H1 (cell line): Measurements from ENCODE around the gene AAGAB. TPM values are rescaled to one million over a fixed set of nuclear protein-coding genes. Genes with fewer than 3 reads are reported as not detected.

Experiments used
- CTCF ChIA-PET: fragments of 300-600 bp; sonication (Branson Sonifier 250); formaldehyde crosslinking; loops from one replicate; lab custom pipeline; 2021; ENCODE audit not compliant: partially characterized antibody; lab: Charles Lee
- POLR2A ChIA-PET: fragments of 300-600 bp; sonication (Branson Sonifier 250); formaldehyde crosslinking; loops from one replicate; lab custom pipeline; 2021; ENCODE audit warnings: inconsistent platforms; ENCODE audit not compliant: partially characterized antibody; lab: Charles Lee
- DNase-seq, 2 experiments: peaks; one replicate each; pipeline versions ENCODE4 v3.0.0 to v3.0.0-alpha.2; 2010 to 2022; ENCODE audit warnings: low spot score in 2 of 2, low read depth in 1 of 2, mixed read lengths in 1 of 2
- FAIRE-seq: peaks from 2 replicates; lab custom pipeline; 2011; peaks lifted over from hg19 to GRCh38; lab: Jason Lieb, UNC
- H2AFZ ChIP-seq: 2 replicates; pipeline ENCODE4 v1.8.1; 2012; ENCODE audit warnings: low read length, inconsistent platforms
- H2AK5ac ChIP-seq: 2 replicates; pipeline ENCODE4 v1.6.1; 2013; ENCODE audit warnings: low read depth, low read length
- H2BK120ac ChIP-seq: replicated peaks from 2 replicates; pipeline ENCODE3; 2013; ENCODE audit warnings: low read depth, low read length, inconsistent platforms
- H2BK12ac ChIP-seq: 2 replicates; pipeline ENCODE4 v1.6.1; 2013; ENCODE audit warnings: low read depth, low read length
- H2BK15ac ChIP-seq: 2 replicates; pipeline ENCODE4 v1.6.1; 2013; ENCODE audit warnings: low read length
- H2BK20ac ChIP-seq: 2 replicates; pipeline ENCODE4 v1.6.1; 2013; ENCODE audit warnings: low read length
- H2BK5ac ChIP-seq: 2 replicates; pipeline ENCODE4 v1.6.1; 2013; ENCODE audit warnings: low read depth, low read length
- H3K14ac ChIP-seq: 2 replicates; pipeline ENCODE4 v1.6.1; 2013; ENCODE audit warnings: inconsistent platforms; ENCODE audit not compliant: insufficient read length
- H3K18ac ChIP-seq: 2 replicates; pipeline ENCODE4 v1.6.1; 2013; ENCODE audit warnings: low read length; ENCODE audit errors: extremely low read depth
- H3K23ac ChIP-seq: 2 replicates; pipeline ENCODE4 v1.6.1; 2013; ENCODE audit warnings: inconsistent platforms; ENCODE audit not compliant: insufficient read length
- H3K23me2 ChIP-seq: 2 replicates; pipeline ENCODE4 v1.6.1; 2013; ENCODE audit warnings: low read depth, low read length
- H3K27ac ChIP-seq: 2 replicates; pipeline ENCODE4 v1.6.1; 2011; ENCODE audit warnings: low read depth, low read length, inconsistent platforms
- H3K27me3 ChIP-seq, 4 experiments: replicated peaks in 1 of 4; 1 replicate in 1 of 4; 2 replicates in 3 of 4; pipeline versions ENCODE4 v1.6.1 to v1.8.1; 2011 to 2013; ENCODE audit warnings: low read length in 3 of 4, mild to moderate bottlenecking in 3 of 4, inconsistent platforms in 2 of 4, mixed read lengths in 2 of 4, moderate library complexity in 1 of 4; ENCODE audit not compliant: control insufficient read depth in 3 of 4, insufficient read depth in 3 of 4; ENCODE audit errors: extremely low read depth in 1 of 4
- H3K36me3 ChIP-seq, 4 experiments: 2 replicates each; pipeline versions ENCODE4 v1.6.1 to v1.8.1; 2011 to 2013; ENCODE audit warnings: mild to moderate bottlenecking in 4 of 4, low read length in 3 of 4, moderate library complexity in 2 of 4, control low read depth in 1 of 4, inconsistent platforms in 1 of 4; ENCODE audit not compliant: insufficient read depth in 4 of 4, control insufficient read depth in 2 of 4
- H3K4ac ChIP-seq: replicated peaks from 2 replicates; pipeline ENCODE3; 2013; ENCODE audit warnings: low read length, low read depth, mixed read lengths, inconsistent platforms; ENCODE audit not compliant: insufficient read length
- H3K4me1 ChIP-seq, 4 experiments: replicated peaks in 1 of 4; 1 replicate in 1 of 4; 2 replicates in 3 of 4; pipeline versions ENCODE4 v1.6.1 to v1.8.1; 2011 to 2013; ENCODE audit warnings: low read length in 3 of 4, inconsistent platforms in 2 of 4, mixed read lengths in 1 of 4; ENCODE audit not compliant: insufficient read depth in 4 of 4, control insufficient read depth in 3 of 4
- H3K4me2 ChIP-seq, 2 experiments: 2 replicates each; pipeline versions ENCODE4 v1.6.1 to v1.8.1; 2011 to 2013; ENCODE audit warnings: low read depth in 2 of 2, low read length in 2 of 2, control low read depth in 1 of 2, inconsistent platforms in 1 of 2, mild to moderate bottlenecking in 1 of 2; ENCODE audit not compliant: insufficient read depth in 1 of 2
- H3K4me3 ChIP-seq, 4 experiments: fragments of 200-600, 300-600 bp in 1 of 4; sonication (generic), shearing (Covaris generic), sonication (Bioruptor Twin) in 1 of 4; 2 replicates each; pipeline versions ENCODE4 v1.5.1 to v1.8.1; 2011 to 2016; ENCODE audit warnings: low read length in 4 of 4, low read depth in 3 of 4, control low read depth in 2 of 4, inconsistent platforms in 2 of 4, mild to moderate bottlenecking in 2 of 4, mixed read lengths in 1 of 4, moderate library complexity in 1 of 4; ENCODE audit not compliant: insufficient read depth in 2 of 4; ENCODE audit errors: extremely low read depth in 1 of 4
- H3K56ac ChIP-seq: replicated peaks from 2 replicates; pipeline ENCODE3; 2013; ENCODE audit warnings: low read depth, mild to moderate bottlenecking, mixed read lengths, low read length, inconsistent platforms; ENCODE audit not compliant: insufficient read length
- H3K79me1 ChIP-seq: 2 replicates; pipeline ENCODE4 v1.6.1; 2013; ENCODE audit warnings: low read depth, low read length, control low read depth
- H3K79me2 ChIP-seq, 2 experiments: 2 replicates each; pipeline versions ENCODE4 v1.6.1 to v1.8.1; 2012 to 2013; ENCODE audit warnings: low read length in 2 of 2, mild to moderate bottlenecking in 2 of 2, inconsistent platforms in 1 of 2; ENCODE audit not compliant: insufficient read depth in 2 of 2, control insufficient read depth in 1 of 2
- H3K9ac ChIP-seq, 4 experiments: replicated peaks in 1 of 4; 1 replicate in 1 of 4; 2 replicates in 3 of 4; pipeline versions ENCODE4 v1.6.1 to v1.8.1; 2011 to 2013; ENCODE audit warnings: low read depth in 3 of 4, low read length in 3 of 4, control low read depth in 2 of 4, mild to moderate bottlenecking in 2 of 4, moderate library complexity in 2 of 4, inconsistent platforms in 1 of 4; ENCODE audit errors: extremely low read depth in 1 of 4
- H3K9me3 ChIP-seq, 2 experiments: 2 replicates each; pipeline versions ENCODE4 v1.6.1 to v1.8.1; 2012 to 2013; ENCODE audit warnings: mild to moderate bottlenecking in 2 of 2, moderate library complexity in 2 of 2, control low read depth in 1 of 2, inconsistent platforms in 1 of 2, low read depth in 1 of 2, low read length in 1 of 2, mixed read lengths in 1 of 2; ENCODE audit not compliant: insufficient read depth in 2 of 2
- H4K20me1 ChIP-seq, 2 experiments: replicated peaks in 1 of 2; 2 replicates each; pipeline versions ENCODE3 to v1.8.1; 2011 to 2013; ENCODE audit warnings: inconsistent platforms in 2 of 2, low read length in 2 of 2, mild to moderate bottlenecking in 1 of 2; ENCODE audit not compliant: insufficient read depth in 2 of 2, control insufficient read depth in 1 of 2
- H4K5ac ChIP-seq: 2 replicates; pipeline ENCODE4 v1.6.1; 2013; ENCODE audit warnings: low read length, low read depth, mixed read lengths, inconsistent platforms; ENCODE audit not compliant: insufficient read length
- H4K8ac ChIP-seq: 2 replicates; pipeline ENCODE4 v1.8.0; 2013; ENCODE audit warnings: mild to moderate bottlenecking, moderate library complexity, low read length, inconsistent platforms; ENCODE audit not compliant: insufficient read depth; ENCODE audit errors: extremely low read depth
- H4K91ac ChIP-seq: replicated peaks from 2 replicates; pipeline ENCODE3; 2013; ENCODE audit warnings: low read length, mixed read lengths, inconsistent platforms; ENCODE audit not compliant: insufficient read length
- CREB1 ChIP-seq: IDR thresholded peaks from 2 replicates; pipeline ENCODE4 v1.6.1; 2012; ENCODE audit warnings: inconsistent platforms
- CTCF ChIP-seq, 3 experiments: IDR thresholded peaks; 1 replicate in 2 of 3; 2 replicates in 1 of 3; pipeline versions ENCODE4 v1.5.1 to v1.6.1; 2011; ENCODE audit warnings: low read length in 3 of 3, mild to moderate bottlenecking in 3 of 3, inconsistent platforms in 2 of 3, low read depth in 1 of 3, moderate library complexity in 1 of 3; ENCODE audit not compliant: insufficient read depth in 1 of 3; ENCODE audit errors: control extremely low read depth in 1 of 3
- E2F6 ChIP-seq: IDR thresholded peaks from 2 replicates; pipeline ENCODE4 v1.6.1; 2012; ENCODE audit warnings: inconsistent platforms
- JUN ChIP-seq: IDR thresholded peaks from 2 replicates; pipeline ENCODE4 v1.6.1; 2011; ENCODE audit warnings: low read depth, mild to moderate bottlenecking, improper control_type of control experiment, low read length
- MAFK ChIP-seq: IDR thresholded peaks from 2 replicates; pipeline ENCODE4 v1.6.1; 2012; ENCODE audit warnings: low read depth, mild to moderate bottlenecking, improper control_type of control experiment, low read length
- PHF8 ChIP-seq: fragments of 200-600 bp; sonication (generic); conservative IDR thresholded peaks from 2 replicates; pipeline ENCODE4 v1.7.1; 2012; ENCODE audit warnings: low read depth, mild to moderate bottlenecking, inconsistent platforms, low read length, moderate library complexity
- POU5F1 ChIP-seq: IDR thresholded peaks from 2 replicates; pipeline ENCODE4 v1.6.1; 2011; ENCODE audit warnings: low read depth, mild to moderate bottlenecking, low read length, moderate library complexity
- RXRA ChIP-seq: IDR thresholded peaks from 2 replicates; pipeline ENCODE4 v1.6.1; 2011; ENCODE audit warnings: low read depth, mild to moderate bottlenecking, low read length, moderate library complexity; ENCODE audit not compliant: insufficient read depth
- SIRT6 ChIP-seq: IDR thresholded peaks from one replicate; pipeline ENCODE4 v1.7.1; 2012; ENCODE audit warnings: low read length, inconsistent platforms
- SRF ChIP-seq: IDR thresholded peaks from 2 replicates; pipeline ENCODE4 v1.6.1; 2011; ENCODE audit warnings: mild to moderate bottlenecking, low read depth, low read length, moderate library complexity
- WGBS, 2 experiments: shearing (Covaris generic) in 1 of 2; methylation state at CpG; one replicate each; pipeline versions ENCODE4 v1.1.6 to v1.1.7; 2013 to 2015; ENCODE audit warnings: low lambda C conversion rate in 2 of 2, mixed read lengths in 2 of 2, inconsistent platforms in 1 of 2, low coverage in 1 of 2, missing lambda C conversion rate in 1 of 2; ENCODE audit not compliant: insufficient replicate concordance in 2 of 2, insufficient coverage in 1 of 2, insufficient read length in 1 of 2; ENCODE audit errors: extremely low coverage in 1 of 2, missing lambda C conversion rate in 1 of 2; 5-methylcytosine and 5-hydroxymethylcytosine counted together
- polyA plus RNA-seq, 7 experiments: library from polyadenylated mRNA; depleted of rRNA in 3 of 7; stranded (reverse) in 5 of 7; unstranded in 2 of 7; fragments of >200 nt in 5 of 7; fragments of 200-250 nt in 2 of 7; gene quantifications; 1 replicate in 5 of 7; 2 replicates in 1 of 7; 4 replicates in 1 of 7; pipeline versions ENCODE4 v1.2.1 to v1.2.3, GENCODE V29; 2011 to 2013; ENCODE audit warnings: missing spikeins in 2 of 7, mixed read lengths in 2 of 7
- total RNA-seq: library from RNA; stranded (reverse); fragmentation: NEBNext Ultra II Directional; extraction: Animal tissue kit (Norgen Biotek cat#: 25700); gene quantifications from 2 replicates; pipeline ENCODE4 v1.2.1, GENCODE V29; 2021

The AAGAB gene
- total and polyA plus RNA-seq, 2 of the 8 experiments (the other 6 are each of a cell fraction or from before 2014, with no cell fraction given) = 20.1 to 45.9 TPM

GRCh38 chr15:67170143-67170925 lies 84.1 kb downstream of the AAGAB start:
- DNase-seq (no peak), FAIRE-seq (no peak)
- H3K23ac ChIP-seq = no peak overlapping the region
- no peak overlapping the region for H3K18ac ChIP-seq
- H3K27me3 ChIP-seq = peaks cover 0 to 2% (median 0%) of the 10 kb centered on the region in 4 experiments; a peak in 1 of 7 replicates
- H4K5ac ChIP-seq = no peak overlapping the region
- no peak overlapping the region for H3K56ac ChIP-seq
- no peak overlapping the region for H2AFZ ChIP-seq
- WGBS, 2 experiments = 91% methylated on average over 12 of the region's 12 CpGs; no CpG with 5 or more reads in 1 of the 2 experiments
- H3K79me2 ChIP-seq = no peaks in the 10 kb centered on the region
- H3K9ac ChIP-seq = no peak overlapping the region
- H2BK20ac ChIP-seq = no peak overlapping the region
- H3K4me3 ChIP-seq = no peak overlapping the region
- TF ChIP-seq RXRA (no peak), JUN (no peak), MAFK (no peak), E2F6 (no peak), POU5F1 (no peak), PHF8 (no peak), SRF (no peak), CREB1 (no peak), CTCF (IDR thresholded peaks at IDR 0.05; ENCODE audit: control extremely low read depth in 1 of 3, insufficient read depth in 1 of 3, low read depth in 1 of 3, low read length in 3 of 3) (no peak), SIRT6 (no peak)
- H3K9me3 ChIP-seq = no peaks in the 10 kb centered on the region
- H3K36me3 ChIP-seq = no peaks in the 10 kb centered on the region
- H3K4me2 ChIP-seq = no peak overlapping the region
- no peak overlapping the region for H3K27ac ChIP-seq
- peaks cover 11 to 26% (median 16%) of the 10 kb centered on the region in 4 experiments for H3K4me1 ChIP-seq
- H4K91ac ChIP-seq = no peak overlapping the region
- H2BK120ac ChIP-seq = no peak overlapping the region
- H2BK15ac ChIP-seq = no peak overlapping the region
- H2AK5ac ChIP-seq = no peak overlapping the region
- H3K79me1 ChIP-seq = peaks cover 7% of the 10 kb centered on the region
- H3K4ac ChIP-seq = no peak overlapping the region
- no peak overlapping the region for H3K14ac ChIP-seq
- CTCF ChIA-PET = interaction anchor here (0.6 to 1.7 kb wide), 4 partner anchors 14 to 442 kb away, joined by 3 to 5 read pairs (median 4); no protein-coding TSS in a partner anchor
- peak overlapping the region; percentile 19; the same call in 1 of the 2 replicates for H4K8ac ChIP-seq
- POLR2A ChIA-PET = no interaction called here
- no peaks in the 10 kb centered on the region for H3K23me2 ChIP-seq
- H2BK5ac ChIP-seq = no peak overlapping the region
- H4K20me1 ChIP-seq = no peaks in the 10 kb centered on the region
- H2BK12ac ChIP-seq = no peak overlapping the region
